Left cardiac atrium (tissue), 4 donors: Measurements from ENCODE around the gene PPP6C. TPM values are rescaled to one million over a fixed set of nuclear protein-coding genes. Genes with fewer than 3 reads are reported as not detected.
"Not testable (repeated sequence)": the region's sequence is repeated elsewhere in the genome, so short reads cannot be mapped to it uniquely, and the experiment has no call there.

Experiments used
- ATAC-seq, 2 donors: fragments of 200-7000 bp; cut with Tn5 transposase; one replicate each; pipeline ENCODE4 v1.9.1; 2020; ENCODE audit warnings: mild to moderate bottlenecking in 2 of 2, moderate library complexity in 2 of 2
- DNase-seq: peaks from one replicate; pipeline ENCODE4 v3.0.0-alpha.2; 2020
- intact Hi-C, 2 donors: fragments of 100-400 bp; cut with DNase I; formaldehyde crosslinking; loops; one replicate each; pipeline versions ENCODE4 v1.14.1 to v1.15.1; 2022 to 2023
- total RNA-seq, 2 donors: library from RNA; stranded (reverse); fragmentation: NEBNext Ultra II Directional; extraction: Animal tissue kit (Norgen Biotek cat#: 25700); gene quantifications; one replicate each; pipeline ENCODE4 v1.2.1, GENCODE V29; 2021
- donor health status: DM: no; HTN: yes; CAD: no.
- donor health status: DM: no; HTN: yes; CAD: no; lungs with severe emphysema.
- donor health status: DM: yes; HTN: yes; CAD: no.
- donor health status: Dilated cardiomyopathy.

Gene PPP6C
- total RNA-seq, 2 donors from 2014 or later = 34.0 to 38.9 TPM

DNA sequence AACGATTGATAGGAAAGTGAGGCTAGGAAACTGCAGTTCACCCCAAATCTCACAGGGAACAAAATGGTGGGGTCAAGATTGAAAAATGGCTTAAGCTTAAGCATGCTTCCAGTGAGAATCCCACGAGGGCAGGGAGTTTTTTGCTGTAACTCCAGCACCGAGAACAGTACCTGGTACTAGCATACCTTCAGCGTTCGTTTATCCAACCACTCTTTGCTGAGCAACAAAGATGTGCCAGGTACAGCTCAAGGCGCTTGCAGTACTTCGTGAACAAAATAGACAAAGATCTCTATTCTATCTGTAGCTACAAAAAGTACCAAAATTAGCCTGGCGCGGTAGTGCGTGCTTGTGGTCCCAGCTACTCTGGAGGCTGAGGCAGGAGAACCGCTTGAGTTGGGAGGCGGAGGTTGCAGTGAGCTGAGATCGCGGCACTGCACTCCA, 778 bp upstream of the PPP6C start:
- DNase-seq (no peak), ATAC-seq (peak in 1 of 2 donors; percentile 3)
- intact Hi-C loops = no loop called here

DNA sequence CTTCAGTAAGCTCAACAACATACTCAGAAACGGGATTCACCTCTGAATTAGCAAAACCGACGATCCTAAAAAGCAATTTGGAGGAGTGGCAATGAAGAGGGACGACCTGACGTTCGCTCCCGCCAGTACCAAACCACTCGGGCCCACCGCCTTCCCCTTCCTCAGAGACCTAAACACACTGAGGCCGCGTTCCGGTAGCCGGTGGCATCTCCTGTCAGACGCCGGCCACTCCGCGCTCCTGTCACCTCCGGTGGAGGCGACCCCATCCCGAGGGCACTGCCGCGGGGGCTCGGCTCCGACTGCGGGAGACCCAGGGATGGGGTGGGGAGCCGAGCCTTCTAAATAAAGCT, 617 bp downstream of the PPP6C start:
- intact Hi-C loops = no loop called here
- peak; percentile 21 to 30 for ATAC-seq
- no peak for DNase-seq

DNA sequence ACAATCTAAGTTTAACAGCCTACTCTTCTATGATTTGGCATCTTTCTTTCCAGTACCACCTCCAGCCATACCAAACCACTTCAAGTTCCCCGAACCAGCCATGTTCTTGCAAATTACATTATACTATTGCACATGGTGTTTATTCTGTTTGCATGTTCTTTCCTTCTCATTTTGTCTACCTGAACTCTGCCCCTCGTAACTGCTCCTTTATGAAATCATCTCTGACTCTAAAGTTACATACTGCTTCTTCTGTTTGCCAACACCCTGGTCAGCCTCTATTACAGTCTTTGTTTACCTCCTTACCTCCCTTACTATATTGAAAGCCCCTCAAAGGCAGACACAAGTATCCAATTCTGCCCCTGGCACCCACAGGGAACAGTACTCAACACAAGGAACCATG, 6.0 kb downstream of the PPP6C start:
- DNase-seq (no peak), ATAC-seq (no peak)

DNA sequence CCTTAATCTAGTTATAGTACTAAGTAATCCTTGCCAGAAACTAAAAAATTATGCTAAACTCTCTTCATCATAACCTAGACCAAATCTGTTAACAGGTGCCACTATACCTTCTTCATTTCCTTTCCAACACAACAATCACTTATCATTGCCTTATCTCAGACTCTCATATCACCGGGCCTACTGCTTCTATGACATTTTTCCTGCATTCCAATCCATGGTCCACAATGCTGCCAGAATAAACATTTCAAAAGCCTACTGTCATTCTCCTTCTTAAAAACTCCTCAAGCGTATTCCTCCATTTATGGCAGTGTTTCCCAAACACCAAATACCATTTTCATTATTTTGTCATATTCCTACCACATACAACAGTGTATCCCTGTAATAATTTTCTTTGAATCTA, 6.5 kb downstream of the PPP6C start:
- intact Hi-C loops = no loop called here
- DNase-seq (no peak), ATAC-seq (peak; percentile 25 to 29)

More for the DNA sequence above, 6.0 kb downstream of the PPP6C start:
- intact Hi-C loops = no loop called here

DNA sequence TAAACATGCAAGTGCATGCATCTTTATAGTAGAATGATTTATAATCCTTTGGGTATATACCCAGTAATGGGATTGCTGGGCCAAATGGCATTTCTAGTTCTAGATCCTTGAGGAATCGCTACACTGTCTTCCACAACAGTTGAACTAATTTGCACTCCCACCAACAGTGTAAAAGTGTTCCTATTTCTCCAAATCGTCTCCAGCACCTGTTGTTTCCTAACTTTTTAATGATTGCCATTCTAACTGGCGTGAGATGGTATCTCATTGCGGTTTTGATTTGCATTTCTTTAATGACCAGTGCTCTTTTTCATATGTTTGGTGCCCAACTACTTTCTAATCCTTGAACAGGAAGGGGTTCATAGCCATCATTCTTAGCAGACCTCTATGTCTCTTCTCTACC, 7.8 kb downstream of the PPP6C start:
- DNase-seq, intact Hi-C loops, ATAC-seq: not testable (repeated sequence)

DNA sequence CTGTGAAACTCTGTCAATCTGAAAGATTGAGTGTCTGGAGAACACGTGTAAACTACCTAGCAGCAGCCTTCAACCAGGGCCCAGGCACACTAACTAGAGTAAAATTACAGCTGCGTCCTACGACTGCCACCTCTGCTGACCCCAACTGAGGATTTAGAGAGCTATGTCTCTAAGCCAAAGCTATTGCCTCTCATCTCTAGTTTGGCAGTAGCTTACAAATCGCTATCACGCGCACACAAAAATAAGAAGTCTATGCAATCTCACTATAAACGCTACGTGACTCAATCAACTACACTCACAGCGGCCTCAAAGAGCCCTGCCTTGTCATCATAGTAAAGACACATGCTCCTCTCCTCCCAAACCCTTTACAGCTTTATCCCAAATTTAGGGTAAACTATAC, 8.7 kb downstream of the PPP6C start:
- no peak for DNase-seq
- ATAC-seq = peak; percentile 32 to 60
- intact Hi-C loops = no loop called here

DNA sequence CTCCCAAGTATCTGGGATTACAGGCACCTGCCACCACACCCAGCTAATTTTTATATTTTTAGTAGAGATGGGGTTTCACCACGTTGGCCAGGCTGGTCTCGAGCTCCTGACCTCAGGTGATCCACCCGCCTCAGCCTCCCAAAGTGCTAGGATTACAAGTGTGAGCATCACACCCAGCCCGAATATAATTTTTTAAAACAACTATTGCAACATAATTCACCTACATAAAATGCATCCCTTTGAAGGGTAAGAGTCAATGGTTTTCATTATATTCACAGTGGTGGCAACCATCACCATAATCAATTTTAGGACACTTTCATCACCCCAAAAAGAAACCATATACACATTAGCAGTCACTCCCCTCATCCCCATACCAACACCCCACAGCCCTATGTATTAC, 9.8 kb downstream of the PPP6C start:
- DNase-seq, intact Hi-C loops, ATAC-seq: not testable (repeated sequence)

DNA sequence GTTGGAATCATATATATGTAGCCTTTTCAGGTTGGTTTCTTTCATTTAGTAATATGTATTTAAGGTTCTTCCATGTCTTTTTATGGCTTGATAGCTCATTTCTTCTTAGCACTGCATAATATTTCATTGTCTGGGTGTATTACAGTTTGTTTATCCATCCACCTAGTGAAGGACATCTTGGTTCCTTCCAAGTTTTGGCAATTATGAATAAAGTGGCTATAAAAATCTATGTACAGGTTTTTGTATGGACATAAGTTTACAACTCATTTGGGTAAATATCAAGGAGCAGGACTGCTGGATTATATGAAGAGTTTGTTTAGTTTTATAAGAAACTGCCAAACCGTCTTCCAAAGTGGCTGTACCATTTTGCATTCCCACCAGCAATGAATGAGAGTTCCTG, 11.7 kb downstream of the PPP6C start:
- DNase-seq = no peak
- intact Hi-C loops = no loop called here
- no peak for ATAC-seq

DNA sequence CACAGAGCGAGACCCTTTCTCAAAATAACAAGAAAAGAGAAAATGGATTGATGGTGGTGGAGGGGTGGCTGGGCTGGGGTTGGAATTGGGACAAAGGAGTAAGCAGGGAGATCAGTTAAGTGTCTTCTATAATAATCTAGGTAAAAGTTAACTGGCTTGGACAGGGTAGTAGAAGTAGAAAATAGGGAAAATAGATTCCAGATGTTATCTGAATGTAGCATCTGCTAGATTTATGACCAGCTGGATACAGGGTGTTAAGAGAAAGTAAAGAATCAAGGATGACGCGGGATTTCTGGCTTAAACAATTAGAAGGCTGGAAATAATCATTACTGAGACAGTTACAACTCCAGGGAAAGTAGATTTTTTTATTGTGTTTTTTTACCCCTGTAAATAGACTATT, 13.0 kb downstream of the PPP6C start:
- no peak for ATAC-seq
- DNase-seq = no peak
- intact Hi-C loops = no loop called here

DNA sequence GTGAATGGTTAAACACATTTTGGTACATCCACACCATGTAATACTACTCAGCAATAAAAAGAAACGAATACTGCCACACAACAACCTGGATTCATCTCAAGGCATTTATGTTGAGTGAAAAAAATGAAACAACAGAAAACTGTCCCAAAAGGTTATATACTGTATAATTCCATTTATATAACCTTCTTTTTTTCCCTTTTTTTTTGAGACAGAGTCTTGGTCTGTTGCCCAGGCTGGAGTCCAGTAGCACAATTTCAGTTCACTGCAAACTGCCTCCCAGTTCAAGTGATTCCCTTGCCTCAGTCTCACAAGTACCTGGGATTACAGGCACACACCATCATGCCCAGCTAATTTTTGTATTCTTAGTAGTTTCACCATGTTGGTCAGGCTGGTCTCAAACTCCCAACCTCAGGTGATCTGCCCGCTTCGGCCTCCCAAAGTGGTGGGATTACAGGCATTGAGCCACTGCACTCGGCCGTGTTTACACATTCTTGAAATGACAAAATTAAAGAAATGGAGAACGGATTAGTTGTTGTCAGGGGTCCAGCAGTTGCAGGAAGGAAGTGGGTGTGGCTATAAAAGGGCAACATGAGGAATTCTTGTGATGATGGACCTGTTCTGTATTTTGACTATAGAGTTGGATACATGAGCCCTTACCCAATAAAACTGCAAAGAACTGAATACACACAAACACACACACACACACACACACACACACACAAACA, 17.4 kb downstream of the PPP6C start:
- no peak for ATAC-seq
- DNase-seq = no peak
- intact Hi-C loops = no loop called here

DNA sequence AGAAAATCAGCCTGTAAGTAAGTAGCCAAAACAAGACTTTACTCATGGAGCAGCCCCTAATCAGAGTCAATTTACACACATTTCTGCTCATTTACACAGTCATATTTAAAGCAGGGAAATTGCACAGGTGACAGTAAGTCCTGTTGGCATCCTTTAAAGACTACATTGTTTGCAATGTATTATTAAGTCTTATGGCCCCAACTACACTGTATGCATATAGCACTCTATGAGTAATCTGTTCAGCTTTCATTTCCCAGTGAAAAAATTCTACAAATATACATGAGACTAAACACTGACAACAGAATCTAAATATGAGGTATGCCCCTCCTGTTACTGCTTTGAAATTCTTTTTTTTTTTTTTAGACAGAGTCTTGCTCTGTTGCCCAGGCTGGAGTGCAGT, 19.7 kb downstream of the PPP6C start:
- intact Hi-C loops = no loop called here
- DNase-seq (no peak), ATAC-seq (no peak)

DNA sequence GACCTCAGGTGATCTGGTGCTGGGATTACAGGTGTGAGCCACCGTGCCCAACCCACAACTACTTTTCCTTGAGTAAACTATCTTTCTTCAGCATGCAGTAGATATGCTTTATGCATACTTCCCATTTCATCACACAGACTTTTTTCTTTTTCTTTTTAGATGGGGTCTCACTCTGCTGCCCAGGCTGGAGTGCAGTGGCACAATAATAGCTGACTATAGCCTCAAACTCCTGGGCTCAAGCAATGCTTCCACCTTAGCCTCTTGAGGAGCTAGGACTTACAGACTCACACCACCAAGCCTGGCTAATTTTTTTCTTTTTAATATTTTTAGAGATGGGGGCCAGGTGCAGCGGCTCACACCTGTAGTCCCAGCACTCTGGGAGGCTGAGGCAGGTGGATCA, 22.8 kb downstream of the PPP6C start:
- intact Hi-C loops = no loop called here
- ATAC-seq (no peak), DNase-seq (no peak)

DNA sequence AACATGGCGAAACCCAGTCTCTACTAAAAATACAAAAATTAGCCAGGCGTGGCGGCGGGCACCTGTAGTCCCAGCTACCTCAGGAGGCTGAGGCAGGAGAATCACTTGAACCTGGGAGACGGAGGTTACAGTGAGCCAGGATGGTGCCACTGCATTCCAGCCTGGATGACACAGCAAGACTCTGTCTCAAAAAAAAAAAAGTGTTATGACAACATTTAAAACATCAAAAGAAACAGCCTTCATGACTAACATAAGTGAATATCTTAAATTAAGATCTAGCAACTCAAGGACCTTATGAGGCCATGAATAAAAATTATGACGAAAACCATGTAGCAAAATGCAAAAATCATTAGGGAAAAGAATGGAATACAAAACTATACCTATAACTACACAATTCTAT, 26.7 kb downstream of the PPP6C start:
- DNase-seq, ATAC-seq, intact Hi-C loops: not testable (repeated sequence)

DNA sequence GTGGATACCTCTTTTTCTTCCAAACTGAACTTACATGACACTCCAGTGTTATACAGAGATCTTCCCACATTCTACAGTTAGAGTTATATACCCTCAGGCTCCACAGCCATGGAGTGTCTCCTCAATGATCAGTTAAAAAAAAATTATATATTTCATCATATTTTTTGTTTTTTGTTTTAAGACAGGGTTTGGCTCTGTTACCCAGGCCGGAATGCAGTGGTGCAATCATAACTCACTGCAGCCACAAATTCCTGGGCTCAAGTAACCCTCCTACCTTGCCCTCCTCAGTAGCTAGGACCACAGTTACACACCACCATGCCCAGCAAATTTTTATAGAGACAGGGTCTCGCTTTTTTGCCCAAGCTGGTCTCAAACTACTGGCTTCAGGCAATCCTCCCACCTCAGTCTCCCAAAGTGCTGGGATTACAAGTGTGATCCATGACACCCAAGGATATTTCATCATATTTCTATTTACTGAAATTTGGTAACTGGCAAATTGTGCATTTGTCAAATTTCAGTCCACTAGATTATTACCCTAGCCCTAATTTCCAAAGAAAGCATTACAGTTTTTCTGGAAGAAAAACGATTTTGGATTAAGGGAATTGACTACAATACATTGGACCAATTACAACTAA, 28.2 kb downstream of the PPP6C start:
- DNase-seq (no peak), ATAC-seq (peak; percentile 26 to 71)
- intact Hi-C loops = no loop called here

DNA sequence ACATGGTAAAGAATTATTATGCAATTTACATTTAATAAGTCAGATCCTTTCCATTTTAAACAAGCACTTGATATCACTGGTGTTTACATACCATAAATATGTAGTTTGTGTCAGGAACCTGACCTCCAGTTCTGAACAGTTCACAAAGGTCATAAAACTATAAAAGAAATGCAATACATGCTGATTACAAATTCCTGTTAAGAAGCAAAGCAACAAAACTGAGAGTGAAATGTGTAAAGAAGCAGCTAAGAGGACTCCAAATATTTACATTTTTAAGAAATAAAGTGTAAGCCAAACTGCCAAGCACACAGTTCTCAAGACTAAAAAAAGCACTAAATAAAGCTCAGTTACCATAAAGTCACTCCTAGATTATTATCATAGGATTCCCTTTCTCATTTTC, 28.9 kb downstream of the PPP6C start:
- DNase-seq (no peak), ATAC-seq (no peak)
- intact Hi-C loops = no loop called here

DNA sequence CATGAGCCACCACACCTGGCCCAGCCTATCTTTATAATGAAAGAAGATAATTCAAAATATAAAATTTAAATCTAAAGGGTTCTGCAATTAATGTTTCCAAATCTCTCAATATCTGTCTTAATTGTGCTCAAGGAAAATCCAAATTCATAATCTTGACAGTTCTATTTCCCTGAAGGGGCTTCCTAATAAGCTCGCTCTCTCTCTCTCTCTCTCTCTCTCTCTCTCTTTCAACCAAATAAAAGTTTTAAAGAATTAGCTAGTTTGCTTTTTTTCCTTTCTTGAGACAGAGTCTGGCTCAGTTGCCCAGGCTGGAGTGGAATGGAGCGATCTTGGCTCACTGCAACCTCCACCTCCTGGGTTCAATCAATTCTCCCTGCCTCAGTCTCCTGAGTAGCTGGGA, 33.1 kb downstream of the PPP6C start:
- ATAC-seq = no peak
- intact Hi-C loops = no loop called here
- DNase-seq = no peak

DNA sequence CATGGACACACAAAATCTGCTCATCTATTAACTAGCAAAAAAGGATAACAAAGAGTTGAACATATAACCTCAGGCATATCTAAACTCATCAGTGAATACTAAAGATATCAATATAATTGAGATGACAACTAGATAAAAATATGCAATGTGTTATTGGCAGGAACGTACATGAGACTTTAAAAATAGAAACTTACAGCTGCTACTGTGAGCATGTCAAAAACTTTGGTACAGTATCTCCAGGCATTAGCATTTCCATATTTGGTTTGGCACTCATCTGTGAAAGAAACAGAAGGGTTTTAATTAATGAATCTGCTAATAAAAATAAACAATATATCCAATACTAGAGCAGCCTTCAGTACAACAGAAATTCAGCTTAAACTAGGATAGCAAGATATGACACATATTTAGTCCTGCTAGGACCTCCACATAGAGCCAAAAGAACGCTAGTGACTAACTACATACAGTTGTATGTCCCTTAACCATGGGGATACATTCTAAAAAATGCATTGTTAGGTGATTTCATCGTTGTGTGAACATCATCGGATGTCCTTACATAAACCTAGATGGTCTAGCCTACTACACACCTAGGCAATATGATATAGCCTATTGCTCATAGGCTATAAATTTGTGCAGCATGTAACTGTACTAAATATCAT, 35.8 kb downstream of the PPP6C start:
- DNase-seq (no peak), ATAC-seq (no peak)
- intact Hi-C loops = no loop called here

DNA sequence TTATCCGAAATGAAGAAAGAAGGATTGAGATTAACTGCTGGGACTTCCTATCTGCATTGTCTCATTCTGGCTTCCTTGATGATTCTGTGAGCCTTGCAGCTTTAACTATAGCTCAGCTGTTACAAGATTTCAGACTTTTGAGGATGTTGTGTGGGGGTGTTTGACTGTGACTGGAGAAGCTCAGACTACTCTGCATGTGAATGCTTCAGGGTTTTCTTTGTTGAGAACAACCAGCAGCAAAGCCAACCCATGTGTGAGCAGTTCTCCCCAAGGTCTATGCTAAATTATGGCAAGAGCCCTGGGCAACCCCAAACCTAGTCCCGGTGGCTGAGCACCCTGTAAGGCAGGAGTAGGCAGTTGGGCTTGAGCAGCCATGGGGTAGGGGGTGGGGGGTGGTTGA, 37.9 kb downstream of the PPP6C start:
- ATAC-seq = no peak
- no peak for DNase-seq
- intact Hi-C loops = no loop called here

DNA sequence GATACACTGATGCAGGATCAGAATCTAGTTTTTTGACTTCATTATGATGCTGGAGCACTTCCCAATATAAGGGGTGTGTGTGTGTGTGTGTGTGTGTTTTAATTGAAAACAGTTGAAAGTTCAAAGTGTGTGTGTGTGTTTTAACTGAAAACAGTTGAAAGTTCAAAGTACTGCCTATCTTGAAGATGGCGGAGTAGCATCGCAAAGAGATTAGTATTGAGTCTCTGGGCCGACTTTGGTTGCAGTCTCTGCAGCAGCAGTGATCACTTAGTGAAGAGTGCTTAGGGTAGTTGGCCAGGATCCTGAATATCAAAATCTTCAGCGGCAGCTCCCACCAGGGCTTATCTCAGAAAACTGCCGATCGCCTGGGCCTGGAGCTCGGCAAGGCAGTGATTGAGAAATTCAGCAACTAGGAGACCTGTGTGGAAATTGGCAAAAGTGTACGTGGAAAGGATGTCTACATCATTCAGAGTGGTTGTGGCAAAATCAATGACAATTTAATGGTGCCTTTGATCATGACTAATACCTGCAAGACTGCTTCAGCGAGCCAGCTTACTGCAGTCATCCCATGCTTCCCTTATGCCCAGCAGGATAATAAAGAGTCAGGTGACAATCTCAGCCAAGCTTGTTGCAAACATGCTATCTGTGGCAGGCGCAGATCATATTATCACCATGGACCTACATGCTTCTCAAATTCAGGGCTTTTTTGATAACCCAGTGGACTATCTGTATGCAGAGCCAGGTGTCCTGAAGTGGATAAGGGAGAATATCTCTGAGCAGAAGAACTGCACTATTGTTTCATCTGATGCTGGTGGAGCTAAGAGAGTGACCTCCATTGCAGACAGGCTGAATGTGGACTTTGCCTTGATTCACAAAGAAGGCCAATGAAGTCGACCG, 39.0 kb downstream of the PPP6C start:
- DNase-seq (no peak), ATAC-seq (peak; percentile 55 to 68)
- intact Hi-C loops = no loop called here
